GM12875 (cell line): ENCODE data around the gene ECSIT.

ENCODE experiments used
- H3K4me3 ChIP-seq: one replicate; pipeline ENCODE4 v1.5.1; 2011; ENCODE audit warnings: low read depth, low read length, control low read depth
- CTCF ChIP-seq: IDR thresholded peaks from 2 replicates; pipeline ENCODE4 v1.5.1; 2011; ENCODE audit warnings: low read depth, mild to moderate bottlenecking, control low read depth, inconsistent platforms, low read length, moderate library complexity, borderline replicate concordance; ENCODE audit not compliant: insufficient read depth

Gene ECSIT

GRCh38 chr19:11540645-11541044, 11.7 kb upstream of the ECSIT start:
- no peak overlapping the region for H3K4me3 ChIP-seq
- no peak for TF ChIP-seq CTCF

- no peak overlapping the region for H3K4me3 ChIP-seq
- TF ChIP-seq CTCF, result no peak
Observed at GRCh38 chr19:11539495-11540365, 10.8 kb upstream of the ECSIT start.

- H3K4me3 ChIP-seq, result no peak within 1 kb of the TSS
- TF ChIP-seq CTCF, result no peak
Observed at GRCh38 chr19:11538232-11539036, 9.5 kb upstream of the ECSIT start, which contains the start of gene CNN1. CNN1 (plus strand) TSS chr19:11538851; CDS start chr19:11538928, 77 bp downstream.

GRCh38 chr19:11535792-11536595, 7.1 kb upstream of the ECSIT start:
- H3K4me3 ChIP-seq, result peak overlapping the region; percentile 36
- TF ChIP-seq CTCF, result peak; percentile 96

GRCh38 chr19:11534948-11535347, 6.0 kb upstream of the ECSIT start:
- no peak for TF ChIP-seq CTCF
- H3K4me3 ChIP-seq, result no peak overlapping the region

- TF ChIP-seq CTCF, result no peak
- no peak overlapping the region for H3K4me3 ChIP-seq
Observed at GRCh38 chr19:11534538-11534937, 5.6 kb upstream of the ECSIT start.
